HG02840 (cell line): ENCODE results near the gene ANKRD13B.

Source experiments
- ATAC-seq: cut with Tn5 transposase; IDR thresholded peaks from one replicate; pipeline ENCODE4 v1.9.1; 2021; ENCODE audit warnings: mild to moderate bottlenecking, moderate library complexity, moderate number of reproducible peaks; ENCODE audit not compliant: unreplicated experiment, low FRiP score

ANKRD13B gene

DNA sequence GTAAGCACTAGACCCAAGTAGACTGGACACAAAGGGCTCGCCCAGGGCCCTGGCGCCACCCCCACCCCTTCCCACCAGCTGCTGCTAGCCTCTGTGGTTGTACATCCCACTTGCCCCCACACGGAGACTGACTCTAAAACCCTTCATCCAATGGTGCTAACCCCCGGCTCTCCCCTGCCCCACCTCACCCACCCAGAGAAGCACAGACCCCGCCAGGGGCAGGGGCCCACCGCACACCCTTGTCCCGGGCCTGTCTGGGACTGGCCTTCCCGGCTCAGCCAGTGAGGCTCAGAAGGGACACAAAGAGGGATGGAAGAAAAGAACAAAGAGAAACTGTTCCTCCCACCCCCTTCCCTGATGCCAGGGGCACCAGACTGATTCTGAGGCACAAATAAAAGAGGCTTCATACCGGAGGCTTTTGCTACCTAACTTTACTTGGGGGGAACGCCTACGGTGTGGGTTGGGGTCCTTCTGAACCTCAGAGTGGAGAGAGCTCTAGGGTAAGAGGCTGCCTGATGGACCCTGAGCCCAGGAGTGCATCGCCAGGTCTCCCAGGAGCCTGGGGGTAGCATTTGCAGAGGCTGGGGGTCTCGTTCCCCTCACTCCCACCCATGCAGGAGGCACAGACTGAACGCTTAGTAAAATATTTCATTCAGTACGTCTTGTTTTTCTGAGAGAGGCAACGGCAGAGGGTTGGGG, 21.6 kb downstream of the ANKRD13B start:
- ATAC-seq: no peak

DNA sequence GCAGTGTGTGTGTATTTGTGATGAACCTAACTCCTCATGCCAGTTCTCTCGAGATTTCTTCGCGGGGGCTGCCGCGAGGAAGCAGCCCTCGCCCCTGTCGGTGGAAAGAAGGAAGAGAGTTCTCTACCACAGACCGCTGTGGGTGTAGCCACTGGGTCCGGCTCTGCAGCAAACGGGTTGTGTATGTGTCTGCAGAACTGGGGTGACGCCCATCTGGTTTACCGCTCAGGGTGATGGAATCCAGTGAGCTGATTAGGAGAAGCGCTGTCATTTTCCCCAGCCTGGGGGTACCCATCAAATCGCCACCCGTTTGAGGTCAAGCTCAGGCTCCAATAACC, 22.1 kb downstream of the ANKRD13B start:
- no peak for ATAC-seq

DNA sequence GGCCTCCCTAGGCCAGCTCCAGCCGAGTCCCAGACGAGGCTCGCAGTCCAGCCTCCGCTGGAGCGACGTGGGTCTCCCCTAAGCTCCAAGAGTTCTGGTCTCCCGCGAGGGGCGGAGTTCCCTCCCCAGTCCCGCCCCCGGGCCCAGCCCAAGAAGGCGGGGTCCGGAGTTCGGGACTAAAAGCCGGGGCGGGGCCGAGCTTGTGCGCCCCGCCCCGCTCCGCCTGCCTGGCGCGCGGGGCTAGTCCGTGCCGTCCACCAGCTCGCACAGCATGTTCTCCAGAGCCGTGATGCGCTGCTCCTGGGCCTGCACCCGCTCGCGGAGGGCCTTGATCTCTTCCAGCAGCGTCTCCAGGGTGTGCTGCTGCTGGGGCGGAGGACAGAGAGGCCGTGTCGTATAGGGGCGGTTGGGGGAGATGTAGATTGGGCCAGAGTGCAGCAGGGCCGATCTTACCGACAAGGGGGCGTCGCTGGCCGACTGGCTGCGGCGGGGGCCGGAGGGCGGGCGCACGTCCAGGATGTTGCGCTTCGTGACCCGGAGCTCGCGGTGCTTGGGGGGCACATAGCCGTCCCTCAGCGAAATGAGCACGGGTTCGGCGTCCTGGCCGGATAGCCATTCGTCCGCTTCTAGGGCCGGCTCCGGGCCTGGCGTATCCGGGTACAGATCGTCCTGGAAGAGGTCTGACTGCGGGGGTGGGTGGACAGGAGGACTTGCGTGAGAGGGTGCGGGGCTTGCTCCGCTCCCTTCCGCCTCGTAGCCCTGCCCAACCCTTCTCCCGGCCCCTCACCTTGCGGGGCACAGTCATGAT, 22.8 kb downstream of the ANKRD13B start:
- ATAC-seq: peak; percentile 48

DNA sequence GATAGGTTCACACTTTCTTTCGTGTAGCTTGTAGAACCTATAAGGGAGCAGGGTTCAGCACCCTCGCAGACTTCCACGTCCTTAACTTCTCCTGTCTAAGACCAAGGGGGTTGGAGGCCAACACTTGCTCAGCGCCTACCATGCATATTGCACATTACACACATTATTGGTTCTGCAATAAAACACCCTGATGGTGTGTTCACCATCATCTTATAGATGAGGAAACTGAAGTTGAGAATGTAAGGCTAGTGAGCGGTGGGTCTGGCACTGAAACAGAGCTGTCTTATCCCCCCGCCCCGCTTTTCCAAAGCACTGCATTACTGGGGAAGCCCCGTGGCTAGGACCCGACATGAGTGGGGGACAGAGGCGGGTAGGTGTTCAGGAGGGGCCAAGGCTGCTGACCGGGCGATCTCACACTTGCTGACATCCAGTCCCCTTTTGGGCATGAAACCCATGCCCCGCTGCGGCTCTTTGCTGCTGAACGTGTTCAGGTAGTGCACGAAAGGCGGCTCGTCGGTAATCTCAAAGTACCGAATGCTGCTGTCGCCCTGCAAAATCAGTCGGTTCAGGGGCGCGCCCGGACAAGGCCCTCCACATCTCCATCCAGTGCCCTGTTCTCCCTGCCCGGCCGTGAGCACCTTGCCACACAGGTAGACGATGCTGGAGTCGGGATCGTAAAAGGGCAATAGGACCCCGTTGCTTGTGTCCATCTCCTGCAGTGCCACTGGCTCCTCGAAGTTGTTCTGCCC, 23.5 kb downstream of the ANKRD13B start:
- no peak for ATAC-seq

DNA sequence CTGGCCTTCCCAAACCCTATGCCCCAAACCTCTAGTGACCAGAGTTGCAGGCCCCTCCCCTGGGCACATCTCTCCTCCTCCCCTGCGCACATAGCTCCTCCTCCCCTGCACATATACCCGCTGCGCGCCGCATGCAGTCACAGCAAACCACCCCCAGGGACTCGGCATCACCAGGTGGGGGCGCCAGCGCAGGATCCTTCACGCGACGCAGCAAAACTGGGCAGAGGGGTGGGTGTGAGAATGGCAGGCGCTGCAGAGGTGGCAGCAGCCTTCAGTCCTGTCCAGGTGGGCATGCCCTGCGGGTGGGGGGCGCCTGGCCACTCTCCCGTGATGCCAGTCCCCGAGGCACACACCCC, 24.2 kb downstream of the ANKRD13B start:
- no peak for ATAC-seq

DNA sequence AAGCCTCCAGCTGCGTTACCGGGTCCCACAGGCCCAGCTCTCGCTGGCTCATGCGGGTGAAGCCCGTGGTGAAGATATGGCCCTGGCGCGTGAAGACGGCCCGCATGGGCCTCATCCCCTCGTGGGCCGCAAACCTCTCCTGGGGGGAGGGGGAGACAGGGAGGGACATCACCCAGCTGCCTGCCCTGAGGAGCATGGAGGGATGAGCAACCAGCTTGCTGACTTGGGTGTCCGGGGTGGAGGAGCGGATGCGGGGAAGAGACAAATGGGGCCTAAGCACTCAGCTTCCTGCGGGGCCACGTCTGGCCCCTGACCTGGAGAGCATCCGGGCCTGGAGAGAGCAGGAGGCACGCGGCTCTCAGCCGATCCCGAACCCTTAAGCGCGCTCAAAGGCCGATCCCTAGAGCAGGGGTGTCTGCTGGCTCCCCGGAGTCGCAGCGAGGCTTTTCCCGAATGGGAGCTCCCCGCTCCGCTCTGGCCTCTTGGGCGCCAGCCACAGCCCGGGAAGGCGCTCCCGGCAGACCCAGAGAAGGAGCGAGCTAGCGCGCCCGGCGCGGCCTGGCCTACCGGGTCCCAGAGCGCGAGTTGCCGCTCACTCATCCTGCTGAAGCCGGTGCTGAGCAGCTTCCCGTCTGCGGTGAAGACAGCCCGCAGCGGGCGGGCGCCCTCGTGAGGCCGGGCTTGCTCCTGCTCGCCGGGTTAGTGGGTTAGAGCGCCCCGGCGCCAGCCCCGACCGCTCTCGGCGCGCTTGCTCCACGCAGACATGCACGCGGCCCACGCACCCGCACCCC, 24.7 kb downstream of the ANKRD13B start:
- no peak for ATAC-seq

DNA sequence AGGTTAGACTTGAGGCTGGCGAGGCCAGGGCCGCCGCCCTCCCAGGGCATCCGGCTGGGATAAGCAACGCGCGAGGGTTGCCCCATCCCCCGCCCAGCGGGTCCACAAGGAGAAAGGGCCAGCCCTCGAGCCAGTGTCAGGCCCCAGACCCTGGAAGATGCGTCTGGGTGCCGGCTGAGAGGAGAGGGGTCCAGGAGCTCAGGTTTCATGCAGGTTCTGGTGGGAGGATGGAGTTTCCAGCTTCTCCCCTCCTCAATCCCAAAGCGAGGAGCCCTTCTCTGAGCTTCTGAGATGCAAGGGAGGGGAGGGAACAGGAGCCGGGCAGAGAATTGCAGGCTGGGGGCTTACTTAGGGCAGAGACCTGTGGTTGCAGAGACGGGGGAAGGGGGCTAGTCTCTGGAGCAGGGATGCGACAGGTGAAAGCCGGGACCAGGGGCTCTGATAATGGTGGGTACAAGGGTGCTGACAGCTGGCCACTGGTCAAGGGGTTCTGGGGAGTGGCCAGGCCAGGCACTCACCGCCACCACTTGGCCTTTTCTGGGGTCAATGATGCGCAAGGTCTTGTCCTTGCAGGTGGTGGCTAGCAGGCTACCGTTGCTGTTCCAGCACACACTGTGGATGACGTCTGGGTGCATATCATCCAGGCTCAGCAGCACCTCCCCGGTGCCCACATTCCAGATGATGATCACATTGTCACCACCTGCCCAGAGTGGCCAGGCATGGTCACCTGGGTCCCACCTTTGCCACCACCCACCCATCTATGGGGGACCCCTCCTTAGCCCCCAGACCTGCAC, 25.5 kb downstream of the ANKRD13B start:
- no peak for ATAC-seq

DNA sequence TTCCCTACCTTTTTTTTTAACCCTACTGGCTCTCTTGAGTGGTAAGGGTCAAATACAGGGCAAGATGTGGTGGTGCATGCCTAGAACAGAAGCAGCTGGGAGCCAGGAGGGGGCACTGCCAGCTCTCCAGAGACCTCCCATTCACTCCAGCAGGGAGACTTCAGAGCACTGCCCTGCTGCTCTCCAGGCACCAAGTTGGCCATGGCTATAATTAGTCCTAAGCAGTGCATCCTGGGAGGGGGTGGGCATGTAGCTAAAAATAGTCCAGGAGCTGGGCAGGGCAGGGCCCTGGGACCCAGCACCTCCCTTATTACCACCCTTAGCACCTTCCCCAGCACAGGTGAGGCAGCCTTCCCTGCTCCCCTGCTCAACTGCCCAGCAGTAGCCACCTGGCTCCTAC, 26.3 kb downstream of the ANKRD13B start:
- ATAC-seq: no peak

DNA sequence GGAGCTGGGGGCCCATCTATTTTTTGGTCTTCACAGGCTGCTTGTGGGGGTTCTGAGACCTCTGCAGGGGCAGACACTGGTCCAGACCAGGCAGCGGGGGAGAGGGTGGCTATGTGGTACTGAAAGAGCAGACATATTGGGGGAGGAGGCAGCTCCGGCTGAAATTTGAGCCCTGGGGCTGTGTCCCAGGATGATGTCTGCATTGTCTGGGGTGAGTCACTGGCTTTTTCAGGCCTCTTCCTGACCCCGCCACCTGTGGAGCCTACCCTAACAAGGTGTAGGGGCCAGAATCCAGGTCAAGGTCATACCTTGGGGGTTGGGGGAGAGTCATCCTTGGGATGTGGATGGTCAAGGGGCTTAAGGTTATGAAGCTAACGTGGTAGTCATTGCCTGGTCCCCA, 27.3 kb downstream of the ANKRD13B start:
- no peak for ATAC-seq

DNA sequence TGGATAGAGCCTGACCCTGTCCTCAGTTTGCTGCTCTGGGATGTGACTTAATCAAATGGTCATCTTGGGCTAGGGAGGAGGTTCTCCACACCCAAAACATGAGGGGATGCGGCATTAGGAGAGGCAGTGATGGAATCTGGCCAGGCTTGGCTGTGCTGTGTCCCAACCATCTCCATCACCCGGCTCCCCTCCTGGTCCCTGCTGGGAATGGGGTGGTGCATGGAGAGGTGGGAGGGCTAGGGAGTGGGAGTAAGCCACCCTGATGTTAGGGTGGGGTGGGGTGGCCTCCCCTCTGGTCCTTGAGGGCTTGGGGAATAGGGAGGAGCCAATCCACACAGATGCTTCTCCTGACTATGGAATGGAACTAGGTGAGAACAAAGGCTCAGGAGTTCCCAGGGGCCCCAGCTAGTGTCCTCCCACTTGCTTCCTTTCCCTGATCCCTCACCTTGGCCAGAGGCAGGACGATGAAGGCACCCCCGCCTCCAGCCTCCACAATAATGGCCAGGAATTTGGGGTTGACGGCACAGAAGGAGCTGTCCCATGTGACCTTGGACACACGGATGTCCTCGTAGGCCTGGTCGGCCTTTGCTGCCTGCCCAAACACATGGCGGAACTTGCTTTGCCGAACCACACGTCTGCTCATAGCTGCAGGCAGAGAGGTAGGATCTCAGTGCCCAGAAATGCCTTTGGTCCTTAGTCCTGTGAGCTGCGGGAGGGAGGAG, 28.0 kb downstream of the ANKRD13B start:
- no peak for ATAC-seq

DNA sequence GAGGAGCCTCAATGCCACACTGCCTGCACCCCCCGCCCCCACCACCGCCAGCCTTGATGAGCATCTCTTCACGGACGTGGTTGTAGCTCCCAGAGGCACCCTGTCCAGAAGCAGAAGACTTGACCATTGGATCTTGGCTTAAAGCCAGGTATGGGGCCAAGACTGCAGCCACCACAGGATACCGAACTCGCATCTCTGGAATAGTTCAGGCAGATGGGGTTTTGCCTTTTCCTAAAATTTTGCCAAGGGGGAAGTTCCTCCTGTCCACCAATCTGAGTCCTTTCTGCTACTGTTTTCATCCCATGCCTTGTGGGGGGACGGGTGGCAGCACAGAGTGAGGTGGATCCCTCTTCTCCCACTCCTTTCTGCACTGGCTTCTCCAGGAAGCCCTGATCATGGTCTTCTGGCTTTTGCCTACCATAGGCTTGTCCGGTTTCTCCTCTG, 28.8 kb downstream of the ANKRD13B start:
- no peak for ATAC-seq

DNA sequence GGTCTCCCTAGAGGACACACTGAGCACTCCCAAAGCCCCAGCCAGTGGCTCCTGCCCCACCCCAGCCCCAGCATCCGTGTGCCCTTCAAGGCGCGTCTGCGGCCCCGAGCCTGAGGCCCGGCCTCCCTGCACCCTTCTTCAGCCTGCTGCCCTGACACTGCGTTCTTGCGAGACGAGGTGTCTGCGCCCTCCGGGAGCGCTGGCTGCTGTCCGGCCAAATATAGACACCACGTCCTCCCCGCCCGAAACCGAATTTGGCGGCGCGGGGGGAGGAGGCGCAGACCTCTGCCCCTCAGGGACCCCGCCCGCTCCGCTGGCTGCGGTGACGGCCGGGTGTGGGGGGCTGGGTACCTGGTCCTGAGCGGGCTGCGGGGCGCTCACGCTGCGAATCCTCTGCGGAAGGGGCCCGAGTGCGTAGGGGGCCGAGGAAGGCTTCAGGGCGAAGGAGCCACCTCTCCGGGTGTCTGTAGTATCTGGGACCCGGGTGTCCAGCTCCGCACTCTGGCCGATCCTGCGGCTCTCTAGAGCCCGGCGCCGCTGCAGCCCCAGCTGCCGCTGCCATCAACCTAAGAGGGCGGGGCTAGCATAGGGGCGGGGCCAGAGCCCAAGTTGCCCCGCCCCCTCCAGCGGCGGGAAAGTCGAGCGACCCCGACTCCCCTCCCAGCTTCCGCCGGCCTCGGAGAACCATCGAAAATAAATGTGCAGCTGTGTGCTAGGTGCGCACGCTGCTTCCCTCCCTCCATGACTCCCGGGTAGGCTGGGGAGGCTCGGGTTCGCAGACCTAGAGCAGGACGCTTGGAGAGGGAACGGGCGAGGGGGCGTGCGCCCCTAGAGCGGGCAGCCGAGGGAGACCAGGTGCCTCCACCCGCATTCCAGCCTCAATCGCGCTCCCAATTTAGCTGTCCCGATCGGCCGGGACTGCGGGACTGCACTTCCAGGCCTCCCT, 29.7 kb downstream of the ANKRD13B start, which contains the start of gene CORO6:
Gene CORO6, minus strand, starts transcription at position 576 of the 946 bp plus-strand sequence. CDS start 1,491 bp downstream, outside the sequence.
- ATAC-seq: no peak

DNA sequence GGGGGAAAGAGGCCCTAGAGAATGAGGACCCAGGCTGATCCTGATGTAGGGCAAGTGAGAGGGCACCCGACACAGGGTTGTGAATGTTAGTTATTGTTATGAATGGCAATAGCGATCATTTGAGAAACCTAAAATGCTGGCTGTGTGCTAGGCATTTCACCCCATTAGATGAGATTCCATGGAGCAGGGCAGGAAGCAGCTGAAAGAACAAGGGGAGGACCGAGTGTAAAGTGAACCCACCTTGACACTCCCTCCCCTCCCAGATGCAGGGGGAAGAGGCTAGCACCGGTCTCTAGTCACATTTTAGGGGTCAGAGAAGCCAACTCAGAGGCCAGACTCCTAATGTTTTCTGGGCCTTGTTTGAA, 30.3 kb downstream of the ANKRD13B start:
- ATAC-seq: no peak

DNA sequence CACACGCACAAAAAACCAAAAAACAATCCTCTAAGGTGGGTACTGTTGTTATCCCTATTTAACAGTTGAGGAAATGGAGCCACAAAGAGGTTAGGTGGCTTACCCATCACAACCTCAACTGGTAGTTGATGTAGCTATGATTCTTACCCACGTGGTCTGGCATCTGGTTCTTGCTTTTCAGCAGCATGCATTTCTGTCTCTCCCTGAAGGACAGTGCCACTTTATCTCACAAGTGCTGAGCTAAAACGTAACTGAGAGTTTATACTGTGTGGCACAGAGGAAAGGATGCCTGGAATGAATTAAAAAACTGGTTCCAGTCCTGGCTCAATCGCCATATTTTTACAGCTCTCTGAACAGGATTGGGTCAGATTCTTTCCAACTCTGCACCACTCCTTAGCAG, 31.7 kb downstream of the ANKRD13B start:
- no peak for ATAC-seq

DNA sequence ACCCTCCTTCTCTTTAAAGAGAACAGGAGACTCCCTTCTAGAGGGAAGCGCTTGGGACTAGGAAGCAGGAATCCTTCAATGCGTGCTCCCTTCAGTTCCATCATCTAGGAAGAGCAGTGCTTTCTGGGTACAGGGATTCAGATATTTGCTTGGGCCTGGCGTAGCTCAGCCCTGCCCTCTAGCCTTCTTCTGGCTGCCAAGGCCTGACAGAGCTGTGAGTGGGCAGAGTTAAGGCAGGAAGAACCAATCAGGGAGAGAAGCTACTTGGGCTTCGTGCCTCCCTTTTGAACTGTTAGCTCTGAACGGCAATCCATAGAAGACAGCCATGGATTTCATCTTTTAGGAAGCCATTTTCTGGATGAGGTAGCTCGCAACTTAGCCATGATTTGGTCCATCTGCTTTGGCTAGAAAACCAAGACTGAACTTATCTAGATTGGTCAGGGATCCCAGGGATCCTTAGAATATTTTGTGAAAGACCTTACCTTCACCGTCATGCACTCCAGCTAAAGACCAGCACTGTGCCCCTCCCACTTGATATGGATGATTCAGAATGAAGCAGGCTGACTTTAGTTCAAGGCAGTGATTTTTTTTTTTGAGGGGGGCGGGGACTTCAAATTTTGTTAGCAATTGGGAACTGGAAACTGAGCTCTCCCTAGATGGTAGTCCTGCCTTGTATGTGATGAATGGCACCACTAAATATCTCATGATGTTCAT, 32.3 kb downstream of the ANKRD13B start:
- ATAC-seq: no peak

DNA sequence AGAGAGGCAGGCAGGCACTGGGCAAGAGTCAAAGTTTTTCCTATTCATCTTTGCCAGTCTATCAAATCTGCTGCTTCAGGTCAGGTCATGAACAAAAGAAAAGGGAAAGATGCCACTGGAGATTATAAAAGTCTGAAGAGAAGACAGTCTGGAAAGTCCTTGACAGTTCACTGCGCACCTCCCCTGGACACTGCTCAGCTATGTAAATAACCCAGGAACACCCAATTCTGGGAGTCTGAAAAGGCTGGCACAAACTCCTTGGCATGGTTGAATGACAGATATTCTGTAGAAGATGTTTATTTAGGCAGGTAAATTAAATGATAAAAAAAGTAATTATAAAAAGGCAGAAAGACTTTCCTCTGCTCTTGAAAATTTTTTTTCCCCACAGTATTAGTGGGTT, 35.0 kb downstream of the ANKRD13B start:
- no peak for ATAC-seq

DNA sequence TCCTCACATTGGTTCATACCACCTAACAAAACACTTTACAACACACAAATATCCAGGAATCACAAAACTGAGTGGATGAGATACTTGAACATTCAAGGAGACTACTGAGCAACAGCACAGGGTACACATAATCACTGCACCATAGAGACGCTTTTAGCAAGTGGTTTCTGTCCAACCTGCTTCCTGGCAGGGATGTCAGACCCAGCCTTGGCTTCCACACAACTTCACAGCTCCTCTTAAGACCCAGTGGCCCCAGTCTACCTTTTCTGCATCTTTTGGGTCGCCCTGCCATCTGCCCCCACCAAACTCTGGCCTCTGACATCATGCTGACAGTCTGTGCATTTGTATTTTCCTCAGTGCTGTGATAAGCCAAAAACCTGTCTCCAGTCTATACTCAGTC, 35.7 kb downstream of the ANKRD13B start:
- no peak for ATAC-seq
